HCT116 (cell line): Measurements from ENCODE around the gene COL12A1.

Experiments
- CEBPB ChIP-seq: IDR thresholded peaks from 2 replicates; pipeline ENCODE4 v1.6.1; 2012; ENCODE audit warnings: low read depth
- EZH2 ChIP-seq: fragments of 200-600 bp; sonication (generic); IDR thresholded peaks from 2 replicates; pipeline ENCODE4 v1.6.1; 2017; ENCODE audit warnings: antibody characterized with exemption, mixed run types
- POLR2A ChIP-seq: IDR thresholded peaks from 2 replicates; pipeline ENCODE4 v1.7.0; 2011; ENCODE audit warnings: borderline replicate concordance; ENCODE audit not compliant: insufficient read depth, insufficient read length; ENCODE audit errors: extremely low read depth
- RAD21 ChIP-seq: IDR thresholded peaks from 2 replicates; pipeline ENCODE4 v1.6.1; 2012; ENCODE audit warnings: low read depth, mild to moderate bottlenecking
- TF ChIP-seq, protein P1 (sequence below), 3 experiments: fragments of 200-600 bp in 1 of 3; sonication (generic) in 1 of 3; IDR thresholded peaks in 2 of 3; conservative IDR thresholded peaks in 1 of 3; 2 replicates each; pipeline ENCODE4 v1.5.1; 2012 to 2017; ENCODE audit warnings: low read depth in 2 of 3, low read length in 2 of 3, antibody characterized with exemption in 1 of 3, borderline replicate concordance in 1 of 3, control low read depth in 1 of 3, mild to moderate bottlenecking in 1 of 3, mixed read lengths in 1 of 3, mixed run types in 1 of 3, moderate library complexity in 1 of 3; ENCODE audit not compliant: insufficient read depth in 1 of 3

DNA sequence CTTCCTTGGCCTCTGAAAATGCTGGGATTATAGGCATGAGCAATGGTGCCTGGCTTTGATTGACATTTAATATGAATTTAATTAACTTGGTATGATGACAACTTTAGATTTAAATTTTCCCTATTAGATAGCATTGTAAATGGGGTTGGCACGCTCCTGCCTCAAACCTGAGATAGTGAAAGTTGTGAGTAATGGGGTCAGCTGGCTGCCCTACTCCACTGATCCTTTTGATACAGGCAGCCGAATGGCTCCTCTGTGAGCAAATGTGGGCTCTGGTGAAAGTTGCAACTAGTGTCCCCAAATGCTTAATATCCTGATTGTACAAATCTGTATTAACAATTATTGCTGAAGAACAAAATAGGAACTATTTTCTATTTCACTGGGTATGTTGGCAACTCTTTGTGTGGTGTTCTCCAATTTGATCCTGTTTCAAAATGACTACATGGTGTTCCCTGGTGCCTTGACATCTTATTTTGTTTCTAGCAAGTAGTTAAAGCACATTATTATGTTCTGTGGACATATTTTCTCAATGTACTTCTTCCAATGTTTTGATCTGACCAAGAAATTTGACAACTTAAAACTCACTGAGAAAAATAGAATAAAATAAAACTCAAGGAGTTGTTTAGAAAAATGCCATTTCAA lies 97.4 kb downstream of the COL12A1 start:
- TF ChIP-seq, protein P1, sequence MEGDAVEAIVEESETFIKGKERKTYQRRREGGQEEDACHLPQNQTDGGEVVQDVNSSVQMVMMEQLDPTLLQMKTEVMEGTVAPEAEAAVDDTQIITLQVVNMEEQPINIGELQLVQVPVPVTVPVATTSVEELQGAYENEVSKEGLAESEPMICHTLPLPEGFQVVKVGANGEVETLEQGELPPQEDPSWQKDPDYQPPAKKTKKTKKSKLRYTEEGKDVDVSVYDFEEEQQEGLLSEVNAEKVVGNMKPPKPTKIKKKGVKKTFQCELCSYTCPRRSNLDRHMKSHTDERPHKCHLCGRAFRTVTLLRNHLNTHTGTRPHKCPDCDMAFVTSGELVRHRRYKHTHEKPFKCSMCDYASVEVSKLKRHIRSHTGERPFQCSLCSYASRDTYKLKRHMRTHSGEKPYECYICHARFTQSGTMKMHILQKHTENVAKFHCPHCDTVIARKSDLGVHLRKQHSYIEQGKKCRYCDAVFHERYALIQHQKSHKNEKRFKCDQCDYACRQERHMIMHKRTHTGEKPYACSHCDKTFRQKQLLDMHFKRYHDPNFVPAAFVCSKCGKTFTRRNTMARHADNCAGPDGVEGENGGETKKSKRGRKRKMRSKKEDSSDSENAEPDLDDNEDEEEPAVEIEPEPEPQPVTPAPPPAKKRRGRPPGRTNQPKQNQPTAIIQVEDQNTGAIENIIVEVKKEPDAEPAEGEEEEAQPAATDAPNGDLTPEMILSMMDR (IDR thresholded peaks at IDR 0.05 in 2 of 3, conservative IDR thresholded peaks at IDR 0.05 in 1 of 3; ENCODE audit: borderline replicate concordance in 1 of 3, insufficient read depth in 1 of 3, low read depth in 2 of 3, low read length in 2 of 3), result no peak
- TF ChIP-seq RAD21 (no peak), POLR2A (no peak), EZH2 (no peak), CEBPB (no peak)
